Measurements from ENCODE around the gene ADAP1. TPM values are rescaled to one million over a fixed set of nuclear protein-coding genes. Genes with fewer than 3 reads are reported as not detected.
"Not testable (repeated sequence)": the region's sequence is repeated elsewhere in the genome, so short reads cannot be mapped to it uniquely, and the experiment has no call there.

The ADAP1 gene
- total RNA-seq, 1 donor from 2014 or later: 0.79 TPM

- DNase-seq (ENCODE audit: low read depth, low spot score): no peak
These were observed 13.7 kb downstream of the ADAP1 start for GRCh38 chr7:940599-941408.

GRCh38 chr7:939843-940242 lies 14.6 kb downstream of the ADAP1 start:
- DNase-seq (ENCODE audit: low read depth, low spot score): no peak

- no peak for DNase-seq (ENCODE audit: low read depth, low spot score)
These were observed 15.8 kb downstream of the ADAP1 start for GRCh38 chr7:938546-939185.

- DNase-seq (ENCODE audit: low read depth, low spot score): no peak
These were observed 16.5 kb downstream of the ADAP1 start for GRCh38 chr7:937856-938484.

GRCh38 chr7:936386-937054 lies 18.0 kb downstream of the ADAP1 start:
- no peak for DNase-seq (ENCODE audit: low read depth, low spot score)

GRCh38 chr7:935874-936385 lies 18.6 kb downstream of the ADAP1 start:
- DNase-seq (ENCODE audit: low read depth, low spot score): no peak

- DNase-seq (ENCODE audit: low read depth, low spot score): no peak
These were observed 19.2 kb downstream of the ADAP1 start for GRCh38 chr7:935164-935873.

- DNase-seq (ENCODE audit: low read depth, low spot score): no peak
These were observed 19.9 kb downstream of the ADAP1 start for GRCh38 chr7:934469-935163.

- DNase-seq (ENCODE audit: low read depth, low spot score): no peak
These were observed 21.9 kb downstream of the ADAP1 start for GRCh38 chr7:932651-932975.

GRCh38 chr7:931871-932650 lies 22.4 kb downstream of the ADAP1 start:
- DNase-seq (ENCODE audit: low read depth, low spot score): no peak

GRCh38 chr7:930975-931758 lies 23.3 kb downstream of the ADAP1 start:
- no peak for DNase-seq (ENCODE audit: low read depth, low spot score)

- no peak for DNase-seq (ENCODE audit: low read depth, low spot score)
These were observed 25.2 kb downstream of the ADAP1 start for GRCh38 chr7:929311-929711.

GRCh38 chr7:927031-927671 lies 27.3 kb downstream of the ADAP1 start:
- no peak for DNase-seq (ENCODE audit: low read depth, low spot score)

- no peak for DNase-seq (ENCODE audit: low read depth, low spot score)
These were observed 28.1 kb downstream of the ADAP1 start for GRCh38 chr7:926061-927030.

GRCh38 chr7:925601-926000 lies 28.9 kb downstream of the ADAP1 start:
- no peak for DNase-seq (ENCODE audit: low read depth, low spot score)

GRCh38 chr7:924541-925231 lies 29.8 kb downstream of the ADAP1 start:
- DNase-seq (ENCODE audit: low read depth, low spot score): no peak

- DNase-seq (ENCODE audit: low read depth, low spot score): not testable (repeated sequence)
These were observed 30.4 kb downstream of the ADAP1 start for GRCh38 chr7:924042-924441.

All from pulmonary artery endothelial cell (primary cell).